GM21723 (cell line): Measurements from ENCODE around the gene CDH26.

Source experiments
- ATAC-seq: cut with Tn5 transposase; IDR thresholded peaks from one replicate; pipeline ENCODE4 v1.9.1; 2021; ENCODE audit warnings: mild to moderate bottlenecking, moderate library complexity; ENCODE audit not compliant: unreplicated experiment

The CDH26 gene

DNA sequence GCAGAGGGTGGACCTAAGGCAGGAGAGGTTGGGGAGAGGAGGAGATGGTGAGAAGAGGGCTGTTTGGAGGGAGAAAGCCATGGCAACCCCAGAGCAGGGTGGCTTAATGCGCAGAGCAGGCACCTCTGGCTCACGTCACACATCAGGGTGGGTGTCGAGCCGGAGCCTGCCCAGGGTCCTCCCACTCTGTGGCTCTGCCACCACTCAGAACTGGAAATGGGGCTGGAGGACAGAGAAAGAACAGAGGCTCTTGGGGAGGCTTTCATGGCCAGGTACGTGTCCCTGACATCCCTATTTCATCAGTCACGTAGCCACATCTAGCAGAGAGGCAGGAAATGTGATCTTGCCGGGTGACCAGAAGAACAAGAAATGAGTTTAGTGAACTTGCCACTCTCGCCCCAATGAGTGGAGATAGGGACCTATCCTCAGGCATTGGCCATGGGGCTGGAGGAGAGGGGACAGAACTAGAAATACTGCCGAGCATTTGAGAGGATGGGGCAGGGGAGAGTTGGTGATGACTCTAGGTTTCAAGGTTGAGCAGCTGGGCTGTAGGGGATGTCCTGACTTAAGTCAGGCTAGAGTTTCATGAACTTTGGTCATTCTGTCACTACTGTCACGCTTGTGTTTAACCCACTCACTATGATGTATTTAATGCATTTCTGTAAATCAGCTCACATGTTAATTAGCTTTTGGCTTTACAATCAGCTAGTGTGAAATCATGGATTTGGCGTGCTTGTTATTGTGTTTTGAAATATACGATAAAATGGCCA, 52.7 kb downstream of the CDH26 start:
- ATAC-seq = no peak

DNA sequence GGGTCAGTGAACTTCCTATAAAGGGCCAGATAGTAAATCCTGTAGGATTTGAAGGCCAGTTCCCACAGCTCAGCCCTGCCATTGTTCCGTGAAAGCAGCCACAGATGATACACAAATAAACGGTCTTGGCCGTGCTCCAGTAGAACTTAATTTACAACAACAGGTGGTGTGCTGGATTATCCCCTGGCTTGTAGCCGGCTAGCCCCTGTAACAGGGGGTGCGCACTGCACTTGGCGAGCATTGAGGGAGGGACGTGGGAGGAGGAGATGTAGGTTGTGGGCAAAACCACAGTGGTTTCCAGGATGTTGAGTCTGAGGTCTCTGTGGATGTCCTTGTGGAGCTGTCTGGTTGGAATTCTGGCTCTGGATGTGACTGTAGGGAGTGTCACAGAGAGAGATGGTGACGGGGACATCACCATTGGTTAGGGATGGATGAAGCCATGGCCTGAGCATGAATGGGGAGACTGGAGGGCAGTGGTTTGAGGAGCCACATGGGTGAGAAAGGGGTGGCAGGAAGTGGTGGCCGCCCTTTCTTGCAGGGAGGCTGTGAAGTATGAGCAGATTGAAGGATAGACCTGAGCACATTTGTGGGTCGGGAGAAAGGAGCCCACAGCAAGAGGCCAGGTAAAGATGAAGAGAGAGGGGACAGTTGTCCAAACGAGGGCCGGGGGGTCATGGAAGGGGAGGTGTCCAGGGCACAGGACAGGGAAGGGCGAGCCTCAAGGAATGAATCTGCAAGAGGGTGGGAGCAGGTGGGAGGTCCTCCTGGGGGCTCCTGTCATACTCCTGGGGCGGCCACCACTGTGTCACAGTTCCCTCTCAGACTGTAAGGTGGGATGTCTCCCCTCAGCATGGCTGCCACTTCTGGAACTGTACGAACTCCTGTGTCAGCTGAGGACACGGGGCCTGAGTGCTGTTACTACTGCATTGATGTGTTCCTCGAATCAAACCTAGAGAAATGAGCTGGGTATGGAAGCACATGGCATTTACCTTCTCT, 53.6 kb downstream of the CDH26 start:
- no peak for ATAC-seq

DNA sequence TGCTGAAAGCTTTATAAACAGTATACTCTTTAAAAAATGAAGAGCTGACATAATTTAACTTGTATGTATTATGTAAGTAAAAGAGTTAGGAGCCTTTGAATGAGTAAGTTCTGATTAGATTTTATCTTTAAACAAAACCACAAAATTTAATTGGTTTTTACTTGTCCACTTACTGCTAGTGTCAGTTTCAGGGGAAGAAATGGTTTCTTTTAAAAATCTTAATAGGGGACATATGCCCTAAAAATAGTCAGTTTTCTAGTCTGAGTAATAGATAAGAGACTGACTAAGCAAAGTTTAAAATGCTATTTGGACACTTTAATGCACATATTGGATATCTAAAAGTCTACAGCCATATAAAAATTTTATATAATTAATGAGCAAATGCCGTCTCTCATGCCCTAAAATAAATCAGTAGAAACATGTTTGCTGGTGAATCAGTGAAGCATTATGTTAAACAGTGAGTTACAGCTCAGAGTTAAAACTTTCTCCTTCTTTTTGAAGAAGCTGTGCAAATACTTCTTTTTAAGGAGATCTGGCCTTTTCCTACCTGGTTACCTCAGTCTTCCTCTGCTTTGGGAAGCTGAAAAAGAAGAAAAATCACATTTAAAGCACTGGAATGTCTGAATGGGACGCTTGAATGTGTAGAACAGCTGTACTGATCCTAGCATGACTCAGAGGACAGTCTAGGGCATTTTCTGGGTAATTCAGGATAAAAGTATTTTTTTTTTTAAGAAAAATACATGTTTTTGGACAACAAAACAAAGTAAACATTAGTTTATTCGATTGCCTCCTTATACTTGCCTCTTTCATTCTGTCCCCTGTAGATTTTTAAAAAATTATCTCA, 55.3 kb downstream of the CDH26 start:
- no peak for ATAC-seq

DNA sequence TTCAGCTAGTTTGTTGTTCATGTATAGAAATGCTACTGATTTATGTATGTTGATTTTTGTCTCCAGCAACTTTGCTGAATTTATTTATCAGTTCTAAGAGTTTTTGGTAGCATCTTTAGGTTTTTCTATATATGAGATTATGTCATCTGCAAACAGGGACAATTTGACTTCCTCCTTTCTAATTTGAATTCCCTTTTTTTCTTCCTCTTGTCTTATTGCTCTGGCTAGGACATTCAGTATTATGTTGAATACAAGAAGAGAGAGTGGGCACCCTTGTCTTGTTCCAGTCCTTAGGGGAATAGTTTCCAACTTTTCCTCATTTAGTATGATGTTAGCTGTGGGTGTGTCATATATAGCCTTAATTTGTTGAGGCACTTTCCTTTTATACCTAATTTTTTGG, 58.2 kb downstream of the CDH26 start:
- no peak for ATAC-seq

DNA sequence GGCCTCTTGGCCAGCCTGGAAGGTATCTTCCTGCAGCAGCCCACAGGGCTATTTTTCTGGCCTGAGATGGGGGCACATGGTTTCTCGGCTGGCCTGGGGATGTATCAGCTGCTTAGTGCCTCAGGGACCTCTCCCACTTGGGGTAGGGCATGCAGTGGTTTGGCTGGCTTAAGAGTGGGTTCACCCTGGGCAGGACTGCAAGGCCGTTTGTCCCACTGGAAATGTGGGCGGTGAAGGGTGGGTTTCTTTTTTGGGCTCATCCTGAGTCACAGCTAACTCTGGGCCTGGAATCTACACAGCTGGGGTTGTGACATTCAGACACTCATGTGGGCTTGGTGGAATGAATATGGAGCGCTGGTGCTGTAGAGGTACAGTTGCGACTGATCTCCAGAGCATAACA, 62.0 kb downstream of the CDH26 start:
- no peak for ATAC-seq

DNA sequence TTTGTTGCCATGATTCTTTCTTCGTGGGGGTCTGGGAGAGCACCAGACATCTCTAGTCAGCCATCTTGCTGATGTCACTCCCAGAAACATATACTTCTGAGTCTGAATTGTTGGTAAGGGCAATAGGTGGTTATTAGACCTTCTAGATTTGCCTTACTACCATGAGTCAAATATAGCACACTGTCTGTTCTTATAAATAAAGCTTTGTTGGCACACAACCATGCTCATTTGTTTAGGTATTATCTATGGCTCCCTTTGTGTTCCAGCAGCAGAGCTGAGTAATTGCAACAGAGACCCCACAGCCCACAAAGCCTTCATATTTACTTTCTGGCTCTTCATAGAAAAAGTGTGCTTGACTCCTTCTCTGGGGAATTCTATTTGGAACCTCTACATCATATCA, 62.9 kb downstream of the CDH26 start:
- ATAC-seq = no peak

DNA sequence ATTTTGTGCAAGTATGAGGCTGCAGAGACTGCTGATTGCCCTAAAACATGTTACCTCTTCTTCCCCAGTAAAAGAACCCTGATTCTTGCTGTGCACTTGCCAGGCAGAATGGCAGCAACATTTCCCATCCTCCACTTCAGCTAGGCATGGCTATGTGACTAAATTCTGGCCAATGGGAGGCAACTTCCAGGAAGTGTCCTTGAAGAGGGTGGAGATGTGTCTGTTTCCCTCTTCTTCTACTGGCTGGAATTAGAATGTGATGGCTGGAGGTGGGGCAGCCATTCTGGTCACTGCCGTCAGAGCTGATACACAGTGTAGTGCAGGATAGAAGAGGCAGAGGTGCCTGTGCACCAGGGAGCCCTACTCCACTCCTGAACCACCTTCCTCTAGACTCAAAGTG, 64.6 kb downstream of the CDH26 start:
- ATAC-seq = no peak

DNA sequence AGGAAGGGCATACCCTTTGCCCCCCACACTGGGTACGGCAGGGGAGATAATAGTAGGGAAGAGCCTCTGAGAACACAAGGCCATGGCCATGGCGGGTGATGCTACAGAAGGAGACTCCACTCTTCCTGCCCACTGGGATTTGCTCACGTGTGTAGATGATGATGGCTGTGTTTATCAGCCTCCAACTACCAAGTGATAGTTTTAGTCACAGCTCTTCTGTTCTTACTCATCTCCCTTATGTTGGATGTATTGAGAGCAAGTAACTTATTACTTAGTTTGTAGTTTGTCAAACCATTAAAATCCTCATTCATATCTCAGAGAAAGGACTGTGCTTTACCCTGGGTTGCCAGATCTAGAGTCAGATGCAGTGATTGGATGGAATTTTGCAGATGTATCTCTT, 66.0 kb downstream of the CDH26 start:
- ATAC-seq = no peak

DNA sequence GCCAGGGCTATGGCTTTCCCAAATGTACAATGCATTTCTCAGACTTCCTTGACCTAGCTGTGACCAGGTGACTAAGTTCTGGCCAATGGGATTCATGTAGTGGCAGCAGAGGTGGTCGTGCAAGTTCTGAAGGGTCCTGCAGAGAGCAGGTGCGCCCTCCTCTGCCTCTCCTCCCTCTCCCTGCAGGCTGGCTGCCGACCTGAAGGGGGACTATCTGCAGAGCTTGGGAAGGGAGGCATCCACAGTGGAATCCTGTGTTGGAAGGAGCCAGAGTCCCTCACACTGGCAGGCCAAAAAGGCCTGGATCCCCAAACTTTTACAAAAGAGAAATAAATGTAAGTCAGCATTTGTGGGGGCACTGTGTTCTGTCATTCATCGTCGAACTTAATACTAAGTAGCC, 66.6 kb downstream of the CDH26 start:
- no peak for ATAC-seq

DNA sequence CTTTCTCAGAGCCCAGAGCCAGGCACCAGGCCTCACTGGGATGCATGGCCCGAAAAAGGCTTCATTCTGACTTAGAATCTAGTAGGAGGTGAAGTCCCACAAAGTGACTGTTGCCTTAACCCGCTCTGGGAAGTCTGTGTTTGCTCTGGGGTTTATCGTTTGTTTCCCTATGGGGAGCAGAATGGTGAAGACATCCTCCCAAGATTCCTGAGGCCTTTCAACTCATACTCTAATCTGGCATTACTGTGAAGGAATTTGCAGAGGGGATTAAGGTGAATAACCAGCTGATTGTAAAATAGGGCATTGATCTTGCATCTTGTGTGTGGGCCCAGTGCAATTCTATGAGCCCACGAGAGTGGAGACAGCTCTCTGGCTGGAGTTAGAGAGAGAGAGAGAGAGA, 67.8 kb downstream of the CDH26 start:
- no peak for ATAC-seq

DNA sequence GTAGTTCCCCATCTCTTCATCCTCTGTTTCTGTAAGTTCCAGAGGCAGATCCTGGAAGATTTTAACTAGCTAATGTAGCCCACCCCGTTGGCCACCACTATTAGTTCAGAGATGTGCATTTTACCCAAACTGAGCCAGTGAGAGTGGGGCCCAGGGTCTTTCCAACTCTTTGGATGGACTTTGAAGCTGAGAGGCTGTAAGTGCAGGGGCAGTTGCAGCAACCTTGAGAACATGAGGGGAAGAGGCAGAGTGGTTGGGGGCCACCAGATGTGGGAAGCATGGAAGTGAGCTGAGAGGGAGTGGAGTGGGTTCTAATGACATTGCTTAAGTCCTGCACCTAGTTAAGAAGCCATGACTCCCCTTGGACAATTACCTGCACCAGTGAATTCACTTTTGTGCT, 72.2 kb downstream of the CDH26 start:
- ATAC-seq = no peak

DNA sequence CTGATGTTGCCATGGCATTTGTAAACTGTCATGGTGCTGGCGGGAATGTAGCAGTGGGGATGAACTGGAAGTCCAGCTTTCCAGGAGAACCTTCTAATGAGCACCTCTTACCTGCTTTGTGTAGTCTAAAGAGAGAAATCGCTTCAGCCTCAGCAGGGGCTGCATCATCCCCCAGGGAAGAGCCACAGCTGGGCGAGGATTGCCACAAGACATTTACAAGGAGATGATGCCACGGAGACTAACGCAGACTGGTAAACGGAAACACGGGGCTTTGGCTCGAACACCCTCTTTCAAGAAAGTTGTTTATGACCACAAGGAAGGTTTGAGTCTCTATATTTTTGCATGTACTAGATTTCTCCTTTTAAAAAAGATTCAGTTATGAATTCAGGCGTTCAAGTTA, 72.9 kb downstream of the CDH26 start:
- no peak for ATAC-seq

DNA sequence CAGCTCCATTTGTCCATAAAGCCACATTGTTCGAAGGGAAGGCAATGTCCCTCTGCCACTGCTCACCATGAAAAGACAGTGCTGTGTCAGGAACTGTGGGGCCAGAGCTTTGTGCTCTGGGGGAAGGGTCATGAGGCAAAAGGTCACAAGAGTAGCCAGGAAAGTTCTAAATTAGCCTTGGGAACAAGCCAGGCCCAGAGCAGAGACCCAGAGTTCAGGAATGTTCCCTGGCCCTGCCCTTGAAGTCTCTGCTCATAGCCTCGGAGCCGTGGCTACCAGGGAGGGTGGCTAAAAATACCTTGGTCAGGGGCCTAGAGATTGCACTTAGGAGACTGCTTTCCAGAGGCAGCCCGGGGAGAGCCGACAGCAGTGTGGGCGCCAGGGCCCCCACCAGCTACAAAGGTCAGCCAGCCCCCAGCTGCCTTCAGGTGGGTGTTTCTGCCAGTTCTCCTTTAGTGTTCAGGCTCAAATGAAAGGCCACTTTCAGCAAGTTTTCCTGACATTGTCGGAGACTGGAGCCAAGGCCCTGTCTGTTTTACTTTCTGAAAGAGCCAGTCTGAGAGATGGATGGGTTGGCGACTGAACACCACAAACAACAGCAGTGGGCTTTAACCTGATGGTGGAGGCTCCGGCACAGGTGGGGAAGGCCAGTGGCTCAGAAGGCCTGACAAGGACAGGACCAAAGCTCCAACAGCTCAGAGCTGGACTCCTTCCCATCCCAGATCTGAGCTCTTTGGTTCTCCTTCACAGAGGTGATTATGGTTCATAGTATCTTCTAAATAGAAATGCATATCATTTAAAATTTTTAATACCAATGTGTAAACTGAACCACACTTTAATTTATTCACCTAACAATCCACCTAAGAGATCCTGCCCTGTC, 76.2 kb downstream of the CDH26 start:
- no peak for ATAC-seq

DNA sequence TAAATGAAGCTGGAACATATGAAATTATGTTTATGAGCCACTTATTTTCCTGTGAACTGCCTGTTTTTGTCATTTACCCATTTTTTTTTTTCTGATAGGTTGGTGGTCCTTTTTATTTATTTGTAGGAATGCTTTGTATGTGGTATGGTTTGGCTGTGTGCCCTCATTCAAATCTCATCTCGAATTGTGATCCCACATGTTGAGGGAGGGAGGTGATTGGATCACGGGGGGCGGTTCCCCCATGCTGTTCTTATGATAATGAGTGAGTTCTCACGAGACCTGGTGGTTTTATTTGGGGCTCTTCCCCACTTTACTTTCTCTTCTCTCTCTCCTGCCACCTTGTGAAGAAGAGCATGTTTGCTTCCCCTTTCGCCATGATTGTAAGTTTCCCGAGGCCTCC, 77.3 kb downstream of the CDH26 start:
- ATAC-seq = no peak

DNA sequence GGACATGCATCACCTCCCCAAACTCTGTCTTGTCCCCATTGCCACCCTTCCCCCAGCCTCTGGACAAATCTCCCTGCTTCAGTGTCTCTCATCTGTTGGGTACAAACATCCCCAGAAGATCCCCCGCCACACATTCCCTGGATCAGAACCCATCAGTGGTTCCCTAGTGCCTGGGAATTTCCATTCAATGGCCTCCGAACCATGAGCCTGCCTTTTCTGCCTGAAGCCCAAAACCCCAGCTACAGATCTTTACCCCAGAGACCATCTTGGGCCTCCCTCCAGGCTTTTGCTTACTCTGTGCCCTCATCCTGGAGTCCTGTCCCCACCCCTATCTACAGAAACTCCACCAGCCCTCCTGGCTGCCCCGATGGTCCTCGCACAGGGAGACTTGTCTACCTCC, 78.1 kb downstream of the CDH26 start:
- ATAC-seq = no peak

DNA sequence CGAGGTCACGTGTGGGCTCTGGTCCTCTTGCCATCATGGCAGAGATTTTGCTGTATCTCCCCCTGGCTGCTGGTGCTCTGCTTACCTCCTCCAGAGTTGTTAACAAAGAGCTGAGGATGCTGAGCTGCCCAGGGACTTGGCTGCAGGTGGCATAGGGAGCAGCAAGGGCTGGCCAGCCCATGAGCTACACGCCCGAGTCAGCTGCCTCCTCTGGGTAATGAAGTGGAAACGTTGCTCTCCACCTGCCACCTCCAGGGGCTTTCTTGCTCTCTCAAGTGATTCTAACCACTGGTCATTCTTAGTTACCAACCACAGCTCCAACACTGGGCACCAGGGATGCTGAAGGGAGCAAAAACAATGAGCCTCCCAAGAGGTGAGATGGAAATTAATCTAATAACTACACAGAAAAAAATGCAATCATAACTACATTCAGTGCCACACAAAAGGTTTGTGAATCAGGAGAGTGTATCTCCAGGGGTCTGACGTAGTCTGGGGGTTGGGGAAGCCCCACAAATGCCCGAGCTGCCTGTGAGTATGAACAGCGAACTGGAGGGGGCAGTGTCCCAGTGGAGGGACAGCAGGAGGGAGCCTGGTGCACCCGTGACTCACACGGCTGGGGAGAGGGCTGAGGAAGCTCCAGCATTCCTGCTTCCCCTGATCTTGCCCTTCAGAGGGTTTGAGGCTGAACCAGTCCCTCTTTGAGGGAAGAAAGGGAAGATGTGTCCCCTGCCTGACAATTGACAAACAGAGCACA, 78.7 kb downstream of the CDH26 start:
- ATAC-seq = no peak

DNA sequence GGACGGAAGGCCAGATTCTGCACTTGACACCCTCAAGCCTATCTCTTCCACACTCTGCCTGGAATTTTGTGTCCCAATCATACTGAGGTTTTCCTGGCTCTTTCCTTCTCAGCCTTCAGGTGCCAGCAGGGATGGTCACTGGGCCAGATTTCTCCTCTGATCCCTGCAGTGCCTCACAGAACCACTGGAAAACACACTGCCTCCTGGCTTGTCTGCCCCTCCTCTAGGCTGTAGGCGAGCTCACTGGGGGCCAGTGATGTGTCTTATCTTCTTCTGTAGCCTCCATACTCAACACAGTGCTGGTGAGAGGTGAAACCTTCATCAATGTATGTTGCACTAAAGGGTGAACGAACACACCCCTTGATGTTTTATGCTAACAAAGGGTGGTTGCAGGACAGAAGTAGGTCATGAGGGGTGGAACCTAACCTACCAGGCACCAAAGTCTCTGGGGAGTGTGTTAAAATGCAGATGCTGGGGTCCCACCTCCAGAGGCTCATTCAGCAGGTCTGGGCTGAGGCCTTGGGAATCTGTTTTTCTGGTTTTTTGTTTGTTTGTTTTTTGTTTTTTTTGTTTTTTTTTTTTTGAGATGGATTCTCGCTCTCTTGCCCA, 80.3 kb downstream of the CDH26 start:
- ATAC-seq = no peak

DNA sequence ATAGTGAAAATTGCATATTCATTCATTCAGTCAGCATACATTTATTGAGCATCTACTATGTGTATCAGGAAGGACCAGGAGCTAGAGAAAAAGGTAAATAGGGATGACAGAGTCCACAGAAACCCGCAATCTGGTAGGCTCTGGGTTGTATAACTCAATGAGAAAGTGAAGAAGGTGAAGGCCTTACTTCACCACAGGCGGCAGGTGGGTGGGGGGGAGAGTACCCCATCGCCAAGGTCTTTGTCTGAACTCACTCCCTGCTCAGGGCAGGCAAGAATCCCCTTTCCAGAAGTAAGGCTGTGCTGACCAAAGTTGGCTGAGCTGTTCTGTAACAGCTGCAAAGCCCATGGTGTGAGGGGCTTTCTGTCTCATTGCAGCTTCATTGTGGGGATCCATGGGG, 81.3 kb downstream of the CDH26 start:
- no peak for ATAC-seq
